Measurements from ENCODE around the gene CDHR1. TPM values are rescaled to one million over a fixed set of nuclear protein-coding genes. Genes with fewer than 3 reads are reported as not detected.
"Not testable (repeated sequence)": the region's sequence is repeated elsewhere in the genome, so short reads cannot be mapped to it uniquely, and the experiment has no call there.

The CDHR1 gene
- total RNA-seq = not detected in 2 replicates
- 0.02 and 0.05 TPM in 2 replicates for polyA plus RNA-seq
- 0.03 TPM in 1 of 2 replicates, not detected in the other for polyA plus RNA-seq (2012)
- not detected in 2 replicates for polyA minus RNA-seq (ENCODE audit: low replicate concordance)

DNA sequence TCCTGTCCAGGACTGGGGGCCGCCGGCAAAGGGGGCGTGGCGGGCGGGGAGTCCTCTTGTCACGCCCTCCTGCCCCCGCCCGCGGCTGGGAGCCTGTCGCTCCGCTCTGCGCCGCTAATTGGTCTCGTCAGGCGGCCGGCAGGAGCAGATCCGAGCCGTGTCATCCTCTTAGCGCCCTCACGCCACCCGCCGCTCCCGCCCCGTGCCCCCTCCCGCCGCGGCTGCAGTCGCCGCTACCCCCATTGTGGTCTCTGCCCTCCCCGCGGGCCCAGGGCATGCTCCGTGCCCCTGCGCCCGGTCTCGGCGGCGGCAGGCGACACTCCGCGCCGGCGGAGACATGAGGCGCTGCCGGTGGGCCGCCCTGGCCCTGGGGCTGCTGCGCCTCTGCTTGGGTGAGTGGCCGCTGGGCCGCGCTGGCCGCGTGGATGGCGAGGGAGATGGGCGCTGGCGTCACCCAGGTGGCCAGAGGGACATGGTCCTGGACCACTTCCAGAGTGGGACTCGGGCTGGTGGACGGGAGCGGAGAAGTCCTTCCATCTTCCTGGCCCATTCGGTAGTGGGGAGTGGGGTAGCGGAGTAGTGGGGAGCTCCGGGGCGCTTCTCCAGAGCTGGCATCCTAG is at the start of gene CDHR1:
Gene CDHR1 (plus strand): TSS at position 114 of the 620 bp plus-strand sequence. CDS start 224 bp downstream, at position 338.
- Histone ChIP-seq H3K9ac (ENCODE audit: insufficient read depth, low read length) (no peak within 1 kb of the TSS), H3K27ac (ENCODE audit: insufficient read depth, low read length) (no peak within 1 kb of the TSS), H3K79me2 (ENCODE audit: control insufficient read depth, insufficient read depth, low read length) (no peaks in the 10 kb centered on the region), H3K4me3 (replicated peaks in 1 of 4; ENCODE audit: control extremely low read depth in 1 of 4, insufficient read depth in 1 of 4, low read depth in 3 of 4, low read length in 4 of 4) (peak within 1 kb of the TSS in 1 of 4 experiments; percentile 14), H4K20me1 (ENCODE audit: control insufficient read depth, extremely low read depth, insufficient read depth, low read length) (no peaks in the 10 kb centered on the region), H3K4me2 (ENCODE audit: extremely low read depth, insufficient read depth, low read length) (no peak within 1 kb of the TSS), H3K9me3 (ENCODE audit: control insufficient read depth, insufficient read depth, low read depth, low read length) (no peaks in the 10 kb centered on the region), H2AFZ (ENCODE audit: low read length) (no peak within 1 kb of the TSS), H3K27me3 (ENCODE audit: control insufficient read depth, insufficient read depth, low read length) (peaks cover 35% of the 10 kb centered on the region), H3K4me1 (ENCODE audit: control insufficient read depth, extremely low read depth, insufficient read depth, low read length) (no peaks in the 10 kb centered on the region), H3K36me3 (ENCODE audit: control insufficient read depth, insufficient read depth, low read length) (no peaks in the 10 kb centered on the region)
- TF ChIP-seq, protein P1, sequence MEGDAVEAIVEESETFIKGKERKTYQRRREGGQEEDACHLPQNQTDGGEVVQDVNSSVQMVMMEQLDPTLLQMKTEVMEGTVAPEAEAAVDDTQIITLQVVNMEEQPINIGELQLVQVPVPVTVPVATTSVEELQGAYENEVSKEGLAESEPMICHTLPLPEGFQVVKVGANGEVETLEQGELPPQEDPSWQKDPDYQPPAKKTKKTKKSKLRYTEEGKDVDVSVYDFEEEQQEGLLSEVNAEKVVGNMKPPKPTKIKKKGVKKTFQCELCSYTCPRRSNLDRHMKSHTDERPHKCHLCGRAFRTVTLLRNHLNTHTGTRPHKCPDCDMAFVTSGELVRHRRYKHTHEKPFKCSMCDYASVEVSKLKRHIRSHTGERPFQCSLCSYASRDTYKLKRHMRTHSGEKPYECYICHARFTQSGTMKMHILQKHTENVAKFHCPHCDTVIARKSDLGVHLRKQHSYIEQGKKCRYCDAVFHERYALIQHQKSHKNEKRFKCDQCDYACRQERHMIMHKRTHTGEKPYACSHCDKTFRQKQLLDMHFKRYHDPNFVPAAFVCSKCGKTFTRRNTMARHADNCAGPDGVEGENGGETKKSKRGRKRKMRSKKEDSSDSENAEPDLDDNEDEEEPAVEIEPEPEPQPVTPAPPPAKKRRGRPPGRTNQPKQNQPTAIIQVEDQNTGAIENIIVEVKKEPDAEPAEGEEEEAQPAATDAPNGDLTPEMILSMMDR (conservative IDR thresholded peaks at IDR 0.05 in 1 of 2, IDR thresholded peaks at IDR 0.05 in 1 of 2; ENCODE audit: low read depth in 1 of 2, low read length in 2 of 2) = no peak
- peak; percentile 73 for TF ChIP-seq EZH2 (IDR thresholded peaks at IDR 0.05; ENCODE audit: low read length, missing control alignments)
- DNase-seq (ENCODE audit: low read depth in 2 of 2) = peak in 1 of 2 donors; percentile 8

DNA sequence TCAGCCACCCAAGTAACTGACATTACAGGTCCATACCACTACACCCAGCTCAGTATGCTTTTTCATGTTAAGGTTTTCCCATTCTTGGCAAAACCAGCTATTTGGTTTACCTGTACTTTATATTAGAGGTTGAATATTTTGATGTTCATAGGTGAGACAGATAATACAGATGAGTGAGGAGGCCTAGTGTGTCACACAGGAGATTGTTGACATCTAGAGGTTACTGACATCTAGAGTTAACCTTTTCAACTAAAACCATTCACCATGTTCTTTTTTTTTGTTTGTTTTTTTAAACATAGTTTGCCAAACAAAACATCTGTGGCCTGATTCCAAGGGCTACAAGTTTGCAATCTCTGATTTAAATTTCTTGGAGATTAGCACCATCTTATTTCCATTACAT is 47.0 kb upstream of the CDHR1 start:
- no peaks in the 10 kb centered on the region for H4K20me1 ChIP-seq (ENCODE audit: control insufficient read depth, extremely low read depth, insufficient read depth, low read length)
- DNase-seq (ENCODE audit: low read depth in 2 of 2) = no peak
- no peak overlapping the region for H3K27ac ChIP-seq (ENCODE audit: insufficient read depth, low read length)
- TF ChIP-seq, protein P1 (conservative IDR thresholded peaks at IDR 0.05 in 1 of 2, IDR thresholded peaks at IDR 0.05 in 1 of 2; ENCODE audit: low read depth in 1 of 2, low read length in 2 of 2) = no peak
- TF ChIP-seq EZH2 (IDR thresholded peaks at IDR 0.05; ENCODE audit: low read length, missing control alignments) = no peak
- H3K4me3 ChIP-seq (replicated peaks in 1 of 4; ENCODE audit: control extremely low read depth in 1 of 4, insufficient read depth in 1 of 4, low read depth in 3 of 4, low read length in 4 of 4) = no peak overlapping the region
- no peaks in the 10 kb centered on the region for H3K4me1 ChIP-seq (ENCODE audit: control insufficient read depth, extremely low read depth, insufficient read depth, low read length)
- no peaks in the 10 kb centered on the region for H3K9me3 ChIP-seq (ENCODE audit: control insufficient read depth, insufficient read depth, low read depth, low read length)
- no peak overlapping the region for H3K4me2 ChIP-seq (ENCODE audit: extremely low read depth, insufficient read depth, low read length)
- no peaks in the 10 kb centered on the region for H3K79me2 ChIP-seq (ENCODE audit: control insufficient read depth, insufficient read depth, low read length)
- H3K9ac ChIP-seq (ENCODE audit: insufficient read depth, low read length) = no peak overlapping the region
- no peak overlapping the region for H2AFZ ChIP-seq (ENCODE audit: low read length)
- peaks cover 18% of the 10 kb centered on the region for H3K36me3 ChIP-seq (ENCODE audit: control insufficient read depth, insufficient read depth, low read length)
- H3K27me3 ChIP-seq (ENCODE audit: control insufficient read depth, insufficient read depth, low read length) = no peaks in the 10 kb centered on the region

DNA sequence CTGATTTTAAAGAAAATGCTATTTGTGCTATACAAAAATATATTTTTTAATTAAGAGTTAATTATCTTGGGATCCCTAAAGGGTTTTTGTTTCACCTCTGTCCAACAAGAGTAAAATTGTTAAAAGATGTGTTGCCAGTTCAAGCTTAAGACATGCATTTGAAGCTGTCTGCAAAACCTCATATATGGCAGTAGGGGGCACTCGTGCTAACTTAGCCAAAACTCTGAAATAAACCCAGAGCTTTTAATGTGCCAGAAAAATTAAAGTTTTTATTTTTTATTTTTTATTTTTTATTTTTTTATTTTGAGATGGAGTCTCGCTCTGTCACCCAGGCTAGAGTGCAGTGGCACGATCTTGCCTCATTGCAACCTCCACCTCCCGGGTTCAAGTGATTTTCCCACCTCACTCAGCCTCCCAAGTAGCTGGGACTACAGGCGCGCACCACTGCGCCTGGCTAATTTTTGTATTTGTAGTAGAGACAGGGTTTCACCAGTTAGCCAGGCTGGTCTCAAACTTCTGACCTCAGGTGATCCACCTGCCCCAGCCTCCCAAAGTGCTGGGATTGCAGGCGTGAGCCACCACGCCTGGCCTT is 46.2 kb upstream of the CDHR1 start:
- H3K4me3 ChIP-seq (replicated peaks in 1 of 4; ENCODE audit: control extremely low read depth in 1 of 4, insufficient read depth in 1 of 4, low read depth in 3 of 4, low read length in 4 of 4); H2AFZ ChIP-seq (ENCODE audit: low read length); H3K27ac ChIP-seq (ENCODE audit: insufficient read depth, low read length); H3K79me2 ChIP-seq (ENCODE audit: control insufficient read depth, insufficient read depth, low read length); H3K4me1 ChIP-seq (ENCODE audit: control insufficient read depth, extremely low read depth, insufficient read depth, low read length); H4K20me1 ChIP-seq (ENCODE audit: control insufficient read depth, extremely low read depth, insufficient read depth, low read length); H3K4me2 ChIP-seq (ENCODE audit: extremely low read depth, insufficient read depth, low read length); H3K9me3 ChIP-seq (ENCODE audit: control insufficient read depth, insufficient read depth, low read depth, low read length); H3K27me3 ChIP-seq (ENCODE audit: control insufficient read depth, insufficient read depth, low read length); H3K9ac ChIP-seq (ENCODE audit: insufficient read depth, low read length): not testable (repeated sequence)
- peak; percentile 37 to 68 for DNase-seq (ENCODE audit: low read depth in 2 of 2)
- peaks cover 13% of the 10 kb centered on the region for H3K36me3 ChIP-seq (ENCODE audit: control insufficient read depth, insufficient read depth, low read length)
- TF ChIP-seq, protein P1 (conservative IDR thresholded peaks at IDR 0.05 in 1 of 2, IDR thresholded peaks at IDR 0.05 in 1 of 2; ENCODE audit: low read depth in 1 of 2, low read length in 2 of 2) = peak; percentile 69 to 78
